Measurements from ENCODE around the gene CNTN3.

The CNTN3 gene

DNA sequence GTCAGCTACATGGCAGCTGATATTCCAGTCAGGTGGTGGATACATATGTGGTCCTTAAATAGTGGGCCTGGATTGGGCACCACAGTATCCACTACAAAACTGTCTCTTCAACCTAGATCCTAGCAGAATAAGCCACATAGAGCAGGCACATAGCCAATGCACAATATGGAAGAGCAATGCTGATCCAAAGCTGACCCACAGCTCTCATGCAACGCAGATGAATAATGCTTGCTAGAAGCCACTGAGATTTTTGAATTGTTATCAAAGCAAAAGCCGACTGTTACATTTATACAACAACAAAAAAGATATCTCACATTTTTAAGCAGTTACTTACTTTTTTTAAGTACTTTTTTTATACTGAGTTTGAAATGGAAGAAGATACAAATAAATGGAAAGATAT is 11.2 kb downstream of the CNTN3 start:
- ATAC-seq (replicated peaks; ENCODE audit: extremely low read depth, poor library complexity, severe bottlenecking) (no peak), DNase-seq (ENCODE audit: low spot score in 2 of 2) (no peak)
- no peaks in the 10 kb centered on the region for H3K36me3 Mint-ChIP-seq (ENCODE audit: insufficient read depth)
- peaks cover 27% of the 10 kb centered on the region for H3K9me3 Mint-ChIP-seq
- no peak overlapping the region for H3K27ac Mint-ChIP-seq (ENCODE audit: low read depth)
- no peaks in the 10 kb centered on the region for H3K4me1 Mint-ChIP-seq
- no peaks in the 10 kb centered on the region for H3K27me3 Mint-ChIP-seq
- H3K4me3 Mint-ChIP-seq, result no peak overlapping the region

- no peak overlapping the region for H3K4me3 Mint-ChIP-seq
- no peaks in the 10 kb centered on the region for H3K4me1 Mint-ChIP-seq
- H3K27ac Mint-ChIP-seq (ENCODE audit: low read depth), result no peak overlapping the region
- ATAC-seq (replicated peaks; ENCODE audit: extremely low read depth, poor library complexity, severe bottlenecking) (no peak), DNase-seq (ENCODE audit: low spot score in 2 of 2) (no peak)
- H3K36me3 Mint-ChIP-seq (ENCODE audit: insufficient read depth), result no peaks in the 10 kb centered on the region
- no peaks in the 10 kb centered on the region for H3K27me3 Mint-ChIP-seq
- H3K9me3 Mint-ChIP-seq, result peaks cover 27% of the 10 kb centered on the region
These were observed 12.0 kb downstream of the CNTN3 start for GRCh38 chr3:74602471-74602870.

GRCh38 chr3:74601793-74602192 is 12.7 kb downstream of the CNTN3 start:
- Mint-ChIP-seq H3K4me1 (no peaks in the 10 kb centered on the region), H3K4me3 (no peak overlapping the region), H3K27me3 (no peaks in the 10 kb centered on the region), H3K27ac (ENCODE audit: low read depth) (no peak overlapping the region), H3K36me3 (ENCODE audit: insufficient read depth) (no peaks in the 10 kb centered on the region), H3K9me3 (peaks cover 27% of the 10 kb centered on the region)
- DNase-seq (ENCODE audit: low spot score in 2 of 2) (no peak), ATAC-seq (replicated peaks; ENCODE audit: extremely low read depth, poor library complexity, severe bottlenecking) (no peak)

DNA sequence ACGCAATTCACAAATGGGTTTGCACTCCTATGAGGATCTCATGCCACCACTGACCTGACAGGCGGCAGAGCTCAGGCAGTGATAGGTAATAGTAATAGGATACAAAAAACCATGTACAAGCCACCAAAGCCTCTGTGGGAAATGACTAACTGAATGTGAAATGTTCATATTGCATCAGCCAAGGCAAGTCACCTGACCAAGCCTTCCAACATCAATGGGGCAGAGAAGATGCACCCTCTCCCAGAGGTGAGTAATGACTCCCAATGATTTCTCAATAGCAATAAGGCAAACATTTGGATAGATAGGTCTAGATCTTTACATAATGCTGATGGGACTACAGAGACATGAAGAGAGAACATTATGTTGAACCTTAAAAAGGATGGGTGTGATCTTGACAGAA is 14.9 kb downstream of the CNTN3 start:
- Mint-ChIP-seq H3K9me3 (peaks cover 24% of the 10 kb centered on the region), H3K27ac (ENCODE audit: low read depth) (no peak overlapping the region), H3K27me3 (no peaks in the 10 kb centered on the region), H3K4me3 (no peak overlapping the region), H3K4me1 (no peaks in the 10 kb centered on the region), H3K36me3 (ENCODE audit: insufficient read depth) (no peaks in the 10 kb centered on the region)
- ATAC-seq (replicated peaks; ENCODE audit: extremely low read depth, poor library complexity, severe bottlenecking) (no peak), DNase-seq (ENCODE audit: low spot score in 2 of 2) (no peak)

DNA sequence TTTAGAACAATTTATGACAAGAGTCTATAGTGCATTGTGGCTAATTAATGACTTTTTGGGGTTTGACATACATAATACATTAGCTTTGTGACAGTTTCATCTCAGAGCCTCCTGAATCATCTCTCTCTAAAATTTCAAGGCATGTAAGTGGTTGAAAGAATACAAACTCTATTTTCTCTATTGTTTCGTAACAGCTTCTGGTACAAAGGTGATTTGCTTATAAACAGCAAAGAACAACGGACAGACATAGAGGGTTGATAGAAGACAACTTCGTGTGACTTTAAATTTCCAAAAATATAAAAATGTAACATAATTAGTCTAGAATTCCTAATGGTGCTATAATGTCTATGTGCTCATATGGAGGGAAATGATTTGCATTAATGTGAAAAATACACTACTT is 21.3 kb downstream of the CNTN3 start:
- Mint-ChIP-seq H3K36me3 (ENCODE audit: insufficient read depth) (no peaks in the 10 kb centered on the region), H3K27me3 (no peaks in the 10 kb centered on the region), H3K4me1 (no peaks in the 10 kb centered on the region), H3K4me3 (no peak overlapping the region), H3K27ac (ENCODE audit: low read depth) (no peak overlapping the region), H3K9me3 (peaks cover 15% of the 10 kb centered on the region)
- DNase-seq (ENCODE audit: low spot score in 2 of 2), result no peak
- ATAC-seq (replicated peaks; ENCODE audit: extremely low read depth, poor library complexity, severe bottlenecking), result no peak

GRCh38 chr3:74592359-74592758 is 22.1 kb downstream of the CNTN3 start:
- Mint-ChIP-seq H3K36me3 (ENCODE audit: insufficient read depth) (no peaks in the 10 kb centered on the region), H3K27ac (ENCODE audit: low read depth) (no peak overlapping the region)
- ATAC-seq (replicated peaks; ENCODE audit: extremely low read depth, poor library complexity, severe bottlenecking), result no peak

GRCh38 chr3:74591946-74592345 is 22.5 kb downstream of the CNTN3 start:
- ATAC-seq (replicated peaks; ENCODE audit: extremely low read depth, poor library complexity, severe bottlenecking) (no peak), DNase-seq (ENCODE audit: low spot score in 2 of 2) (no peak)
- Mint-ChIP-seq H3K27ac (ENCODE audit: low read depth) (no peak overlapping the region), H3K9me3 (peaks cover 15% of the 10 kb centered on the region), H3K27me3 (no peaks in the 10 kb centered on the region), H3K4me1 (no peaks in the 10 kb centered on the region), H3K4me3 (no peak overlapping the region), H3K36me3 (ENCODE audit: insufficient read depth) (no peaks in the 10 kb centered on the region)

More at GRCh38 chr3:74592359-74592758, 22.1 kb downstream of the CNTN3 start:
- Mint-ChIP-seq H3K4me1 (no peaks in the 10 kb centered on the region), H3K9me3 (peaks cover 15% of the 10 kb centered on the region), H3K27me3 (no peaks in the 10 kb centered on the region), H3K4me3 (no peak overlapping the region)
- DNase-seq (ENCODE audit: low spot score in 2 of 2), result no peak

DNA sequence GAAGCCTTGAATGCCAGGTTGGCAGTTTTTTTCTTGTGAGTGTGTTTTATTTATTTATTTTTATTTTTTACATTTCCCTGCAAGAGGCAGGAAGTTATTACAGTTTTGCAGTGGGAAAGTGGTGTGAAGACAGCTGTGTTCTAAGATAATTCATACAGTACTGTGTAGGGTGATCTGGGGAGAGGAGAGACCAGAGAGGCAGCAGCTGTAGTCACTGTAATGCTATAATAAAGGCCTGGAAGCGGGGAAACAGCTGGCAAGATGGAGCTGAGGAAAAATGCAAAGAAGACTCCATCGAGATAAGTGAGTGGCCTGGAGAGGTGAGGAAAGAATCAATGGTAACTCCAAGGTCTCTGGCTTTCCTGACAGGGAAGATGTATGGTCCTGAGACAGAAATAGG is 23.1 kb downstream of the CNTN3 start:
- H3K4me1 Mint-ChIP-seq, result no peaks in the 10 kb centered on the region

GRCh38 chr3:74590620-74591262 is 23.7 kb downstream of the CNTN3 start:
- no peaks in the 10 kb centered on the region for H3K27me3 Mint-ChIP-seq
- ATAC-seq (replicated peaks; ENCODE audit: extremely low read depth, poor library complexity, severe bottlenecking) (no peak), DNase-seq (ENCODE audit: low spot score in 2 of 2) (no peak)
- H3K9me3 Mint-ChIP-seq, result peaks cover 15% of the 10 kb centered on the region
- H3K36me3 Mint-ChIP-seq (ENCODE audit: insufficient read depth), result no peaks in the 10 kb centered on the region
- H3K4me1 Mint-ChIP-seq, result no peaks in the 10 kb centered on the region
- no peak overlapping the region for H3K27ac Mint-ChIP-seq (ENCODE audit: low read depth)
- no peak overlapping the region for H3K4me3 Mint-ChIP-seq

More for the DNA sequence above, 23.1 kb downstream of the CNTN3 start:
- Mint-ChIP-seq H3K27me3 (no peaks in the 10 kb centered on the region), H3K4me3 (no peak overlapping the region), H3K27ac (ENCODE audit: low read depth) (no peak overlapping the region), H3K9me3 (peaks cover 15% of the 10 kb centered on the region), H3K36me3 (ENCODE audit: insufficient read depth) (no peaks in the 10 kb centered on the region)
- DNase-seq (ENCODE audit: low spot score in 2 of 2) (no peak), ATAC-seq (replicated peaks; ENCODE audit: extremely low read depth, poor library complexity, severe bottlenecking) (no peak)

GRCh38 chr3:74584782-74585181 is 29.7 kb downstream of the CNTN3 start:
- Mint-ChIP-seq H3K9me3 (peaks cover 11% of the 10 kb centered on the region), H3K27me3 (no peaks in the 10 kb centered on the region), H3K27ac (ENCODE audit: low read depth) (no peak overlapping the region), H3K4me3 (no peak overlapping the region), H3K36me3 (ENCODE audit: insufficient read depth) (no peaks in the 10 kb centered on the region), H3K4me1 (no peaks in the 10 kb centered on the region)
- ATAC-seq (replicated peaks; ENCODE audit: extremely low read depth, poor library complexity, severe bottlenecking), result no peak
- no peak for DNase-seq (ENCODE audit: low spot score in 2 of 2)

DNA sequence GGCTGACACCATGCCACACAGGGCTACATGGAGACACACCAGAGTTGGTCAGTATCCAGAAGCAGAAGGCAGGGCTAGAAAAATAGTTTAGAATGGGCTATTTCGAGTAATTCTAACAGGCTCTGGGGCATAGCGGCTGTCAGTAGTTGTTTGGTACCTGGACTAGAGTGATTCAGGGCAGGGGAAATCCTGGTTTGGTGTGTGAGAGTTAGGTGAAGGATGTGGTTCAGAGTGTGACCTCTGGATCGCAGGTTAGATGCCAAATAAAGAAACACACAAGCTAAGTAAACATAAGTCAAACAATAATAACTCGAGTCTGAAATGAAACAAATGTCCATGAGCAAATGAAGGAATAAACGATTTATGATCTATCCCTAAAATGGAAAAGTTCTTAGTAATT is 31.5 kb downstream of the CNTN3 start:
- Mint-ChIP-seq H3K27ac (ENCODE audit: low read depth) (no peak overlapping the region), H3K27me3 (no peaks in the 10 kb centered on the region)
- ATAC-seq (replicated peaks; ENCODE audit: extremely low read depth, poor library complexity, severe bottlenecking), result no peak

DNA sequence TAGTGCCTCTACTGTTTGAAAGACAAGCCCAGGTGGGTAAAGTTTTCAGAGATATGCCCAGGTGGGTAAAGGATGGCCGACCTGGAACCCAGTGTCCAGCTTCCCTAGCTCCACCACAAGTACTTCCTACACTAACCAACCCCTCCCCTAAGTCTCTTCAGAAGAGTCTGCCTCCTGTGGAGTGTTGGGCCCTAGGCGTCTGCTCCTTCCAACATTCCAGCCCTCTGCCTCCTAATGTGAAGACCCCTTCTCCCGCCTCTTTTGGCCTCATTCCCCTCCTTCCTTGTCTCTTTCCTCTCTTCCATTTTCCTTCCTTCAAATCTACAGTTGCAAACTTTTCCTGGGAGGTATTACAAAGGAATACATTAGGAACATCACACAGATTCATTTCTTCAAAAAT is 38.6 kb downstream of the CNTN3 start:
- DNase-seq (ENCODE audit: low spot score in 2 of 2) (no peak), ATAC-seq (replicated peaks; ENCODE audit: extremely low read depth, poor library complexity, severe bottlenecking) (no peak)
- Mint-ChIP-seq H3K27me3 (no peaks in the 10 kb centered on the region), H3K36me3 (ENCODE audit: insufficient read depth) (no peaks in the 10 kb centered on the region), H3K27ac (ENCODE audit: low read depth) (no peak overlapping the region), H3K9me3 (peaks cover 20% of the 10 kb centered on the region), H3K4me3 (no peak overlapping the region), H3K4me1 (no peaks in the 10 kb centered on the region)

More for the DNA sequence above, 31.5 kb downstream of the CNTN3 start:
- Mint-ChIP-seq H3K4me1 (no peaks in the 10 kb centered on the region), H3K9me3 (peaks cover 13% of the 10 kb centered on the region), H3K36me3 (ENCODE audit: insufficient read depth) (no peaks in the 10 kb centered on the region), H3K4me3 (no peak overlapping the region)
- DNase-seq (ENCODE audit: low spot score in 2 of 2), result no peak

GRCh38 chr3:74571118-74571517 is 43.3 kb downstream of the CNTN3 start:
- DNase-seq (ENCODE audit: low spot score in 2 of 2) (no peak), ATAC-seq (replicated peaks; ENCODE audit: extremely low read depth, poor library complexity, severe bottlenecking) (no peak)
- no peaks in the 10 kb centered on the region for H3K4me1 Mint-ChIP-seq
- peaks cover 3% of the 10 kb centered on the region for H3K36me3 Mint-ChIP-seq (ENCODE audit: insufficient read depth)
- H3K27ac Mint-ChIP-seq (ENCODE audit: low read depth), result no peak overlapping the region
- H3K27me3 Mint-ChIP-seq, result no peaks in the 10 kb centered on the region
- no peak overlapping the region for H3K4me3 Mint-ChIP-seq
- H3K9me3 Mint-ChIP-seq, result peaks cover 29% of the 10 kb centered on the region

All from central memory CD8-positive, alpha-beta T cell (primary cell).